Choroid plexus epithelial cell (primary cell): ENCODE measurements around the gene CLDN14.

Source experiments
- DNase-seq: peaks from one replicate; pipeline ENCODE4 v3.0.0-alpha.2; 2010; ENCODE audit warnings: low read depth
- H3K4me3 ChIP-seq: 2 replicates; pipeline ENCODE4 v1.5.1; 2011; ENCODE audit warnings: low read depth, mild to moderate bottlenecking, control low read depth, low read length, moderate library complexity
- TF ChIP-seq, protein P1 (sequence below): conservative IDR thresholded peaks from 2 replicates; pipeline ENCODE4 v1.5.1; 2011; ENCODE audit warnings: low read depth, mild to moderate bottlenecking, control low read depth, inconsistent platforms, low read length, moderate library complexity

The CLDN14 gene

DNA sequence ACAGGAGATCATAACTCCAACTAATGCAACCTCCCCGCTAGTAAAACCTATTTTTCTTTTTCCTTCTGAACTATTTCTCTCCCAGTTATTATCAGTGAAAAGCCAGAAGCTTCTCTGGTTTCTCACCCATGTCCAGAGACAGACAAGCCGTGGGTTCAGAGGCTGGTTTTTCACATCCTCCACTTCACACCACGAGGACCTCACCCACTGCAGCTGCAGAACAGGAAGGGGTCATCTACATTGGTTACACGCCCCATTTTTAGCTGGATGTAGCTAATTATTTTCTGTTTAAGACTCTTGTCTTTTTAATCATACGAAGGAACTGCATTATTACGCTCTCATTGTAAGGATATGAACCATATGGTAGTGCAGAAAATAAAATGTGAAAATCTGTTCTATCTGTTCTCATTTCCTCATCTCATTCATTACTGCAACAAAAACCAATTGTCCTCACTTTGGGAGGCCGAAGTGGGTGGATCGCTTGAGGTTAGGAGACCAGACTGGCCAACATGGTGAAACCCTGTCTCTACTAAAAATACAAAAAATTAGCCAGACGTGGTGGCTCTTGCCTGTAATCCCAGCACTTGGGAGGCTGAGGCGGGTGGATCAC is 39.1 kb upstream of the CLDN14 start:
- no peak for DNase-seq
- TF ChIP-seq, protein P1, sequence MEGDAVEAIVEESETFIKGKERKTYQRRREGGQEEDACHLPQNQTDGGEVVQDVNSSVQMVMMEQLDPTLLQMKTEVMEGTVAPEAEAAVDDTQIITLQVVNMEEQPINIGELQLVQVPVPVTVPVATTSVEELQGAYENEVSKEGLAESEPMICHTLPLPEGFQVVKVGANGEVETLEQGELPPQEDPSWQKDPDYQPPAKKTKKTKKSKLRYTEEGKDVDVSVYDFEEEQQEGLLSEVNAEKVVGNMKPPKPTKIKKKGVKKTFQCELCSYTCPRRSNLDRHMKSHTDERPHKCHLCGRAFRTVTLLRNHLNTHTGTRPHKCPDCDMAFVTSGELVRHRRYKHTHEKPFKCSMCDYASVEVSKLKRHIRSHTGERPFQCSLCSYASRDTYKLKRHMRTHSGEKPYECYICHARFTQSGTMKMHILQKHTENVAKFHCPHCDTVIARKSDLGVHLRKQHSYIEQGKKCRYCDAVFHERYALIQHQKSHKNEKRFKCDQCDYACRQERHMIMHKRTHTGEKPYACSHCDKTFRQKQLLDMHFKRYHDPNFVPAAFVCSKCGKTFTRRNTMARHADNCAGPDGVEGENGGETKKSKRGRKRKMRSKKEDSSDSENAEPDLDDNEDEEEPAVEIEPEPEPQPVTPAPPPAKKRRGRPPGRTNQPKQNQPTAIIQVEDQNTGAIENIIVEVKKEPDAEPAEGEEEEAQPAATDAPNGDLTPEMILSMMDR: no peak
- H3K4me3 ChIP-seq: no peak overlapping the region

DNA sequence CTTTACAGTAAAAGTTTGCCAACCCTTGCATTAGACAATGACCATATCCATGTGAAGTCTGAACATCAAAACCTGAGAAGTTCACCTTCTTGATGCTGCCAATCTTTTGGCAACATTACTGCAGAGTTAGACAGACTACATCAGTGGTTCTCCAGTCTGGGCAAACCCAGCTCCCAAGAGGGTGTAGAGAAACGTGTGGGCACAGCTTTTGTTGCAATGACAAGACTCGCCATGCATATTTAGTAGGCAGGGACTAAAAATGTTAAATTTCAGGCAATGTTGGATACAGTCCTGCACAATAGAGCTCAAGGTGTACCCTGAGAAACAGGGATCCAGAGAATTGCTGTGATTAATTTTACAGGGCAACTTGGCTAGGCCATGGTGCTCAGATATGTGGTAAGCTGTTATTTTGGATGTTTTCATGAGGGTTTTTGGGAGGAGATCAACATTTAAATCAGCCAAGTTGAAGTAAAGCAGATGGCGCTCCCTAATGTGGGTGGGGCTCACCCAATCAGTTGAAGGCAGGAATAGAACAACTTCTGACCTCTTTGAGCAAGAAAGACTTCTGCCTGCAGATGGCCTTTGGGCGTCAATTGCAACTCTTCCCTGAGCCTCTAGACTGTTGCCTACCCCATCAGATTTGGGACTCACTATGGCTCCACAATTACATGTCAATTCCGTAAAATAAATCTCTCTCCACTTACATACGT is 37.6 kb upstream of the CLDN14 start:
- no peak for DNase-seq
- TF ChIP-seq, protein P1: no peak
- H3K4me3 ChIP-seq: no peak overlapping the region

DNA sequence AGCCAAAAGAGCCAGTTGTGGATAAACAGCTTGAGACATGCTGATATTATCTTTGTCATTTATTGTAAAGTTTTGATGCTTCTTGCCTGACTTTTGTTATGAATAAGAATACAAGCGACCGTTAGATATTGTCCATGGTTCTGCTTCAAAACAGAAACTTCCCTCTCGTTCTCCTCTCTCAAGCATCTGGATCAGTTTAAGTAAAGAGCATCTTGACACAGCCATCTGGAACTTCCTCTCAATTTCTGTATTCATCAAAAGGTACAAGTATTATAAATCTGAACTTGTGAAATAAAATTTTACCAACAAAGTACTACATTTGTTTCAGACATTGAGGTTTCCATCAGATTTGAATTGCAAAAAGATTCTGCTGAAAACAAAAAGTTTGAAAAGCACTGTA is 36.4 kb upstream of the CLDN14 start:
- TF ChIP-seq, protein P1: no peak
- H3K4me3 ChIP-seq: no peak overlapping the region
- DNase-seq: no peak

DNA sequence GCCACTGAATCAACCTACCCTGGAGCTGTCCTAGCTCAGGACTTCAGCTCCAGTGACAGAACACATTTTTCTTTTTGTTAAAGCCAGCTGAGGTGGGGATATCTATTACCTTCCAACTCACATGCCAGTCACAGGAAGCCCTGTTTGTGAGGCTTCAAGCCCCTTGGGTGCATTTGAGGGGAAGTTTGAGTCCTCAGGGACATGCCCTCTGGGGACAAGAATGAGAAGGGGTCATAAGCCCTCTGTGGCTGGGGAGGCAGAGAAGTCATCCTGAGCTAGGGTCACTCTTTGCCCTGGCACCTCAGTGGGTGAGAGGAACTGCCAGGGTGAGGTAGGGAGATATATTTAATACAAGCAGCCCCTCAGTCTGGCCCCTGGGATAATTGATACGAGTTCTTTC is 33.5 kb upstream of the CLDN14 start:
- no peak overlapping the region for H3K4me3 ChIP-seq
- DNase-seq: no peak
- TF ChIP-seq, protein P1: no peak

DNA sequence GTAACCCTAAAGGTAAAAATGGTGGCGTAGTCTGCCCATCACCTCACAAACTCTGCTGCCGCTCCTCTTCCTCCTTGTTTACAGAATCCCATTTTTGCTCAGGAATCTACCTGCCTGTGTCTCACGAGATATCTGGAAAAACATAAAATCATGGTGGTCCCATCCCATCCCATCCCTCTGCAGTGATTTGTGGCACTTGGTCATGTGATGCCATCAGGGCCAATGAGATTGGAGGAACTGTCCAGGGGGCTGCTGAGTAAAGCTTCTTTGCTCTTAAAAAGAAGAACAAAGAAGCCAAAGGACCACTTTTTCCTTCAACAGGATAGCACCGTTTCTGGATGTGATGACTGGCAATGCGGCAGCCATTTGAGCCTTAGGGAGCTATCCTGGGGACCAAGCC is 33.0 kb upstream of the CLDN14 start:
- DNase-seq: no peak
- TF ChIP-seq, protein P1: no peak
- no peak overlapping the region for H3K4me3 ChIP-seq

DNA sequence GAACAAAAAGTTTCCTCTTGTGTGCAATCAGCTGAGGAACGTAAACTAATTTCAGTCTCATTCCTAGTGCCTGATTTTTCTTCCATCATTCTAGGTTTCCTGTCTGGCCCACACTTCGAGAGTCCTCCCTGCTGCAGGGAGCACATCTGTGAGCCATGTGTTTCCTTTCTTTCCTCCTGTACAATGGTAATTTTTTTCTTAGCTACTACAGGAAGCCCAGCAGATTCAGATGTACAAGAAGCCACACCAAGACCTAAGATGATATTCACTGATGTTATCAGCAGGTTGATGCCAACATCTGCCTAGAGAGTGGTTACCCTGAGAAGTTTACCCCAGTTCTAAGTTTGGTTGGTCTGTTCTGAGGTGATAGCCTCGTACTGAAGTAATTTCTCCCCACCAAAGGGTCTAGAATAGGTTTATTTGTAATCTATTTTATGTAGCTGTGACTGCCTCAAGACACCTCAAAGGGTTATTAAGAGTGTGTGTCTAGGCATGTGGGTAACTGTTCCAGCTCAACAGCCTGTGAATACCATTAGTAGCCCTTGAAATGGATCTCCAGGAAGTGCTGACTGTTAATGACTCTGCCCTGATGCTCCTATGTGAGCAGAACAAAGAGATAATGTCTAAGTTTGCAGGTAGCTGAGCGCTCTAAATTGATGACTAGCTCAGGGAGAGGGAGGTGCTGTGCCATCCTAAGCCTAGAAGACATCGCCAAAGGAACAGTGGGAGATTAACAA is 31.7 kb upstream of the CLDN14 start:
- TF ChIP-seq, protein P1: no peak
- peak; percentile 20 for DNase-seq
- no peak overlapping the region for H3K4me3 ChIP-seq
